ENCODE measurements around the gene RASL10B.

RASL10B gene

GRCh38 chr17:35765756-35766488, 34.5 kb downstream of the RASL10B start:
- no peak for DNase-seq (ENCODE audit: low spot score)

- no peak for DNase-seq (ENCODE audit: low spot score)
These were observed 35.0 kb downstream of the RASL10B start for GRCh38 chr17:35766489-35766877.

GRCh38 chr17:35766903-35767510, 35.6 kb downstream of the RASL10B start:
- no peak for DNase-seq (ENCODE audit: low spot score)

GRCh38 chr17:35768797-35769196, 37.4 kb downstream of the RASL10B start:
- DNase-seq (ENCODE audit: low spot score) = no peak

GRCh38 chr17:35769895-35770486, 38.6 kb downstream of the RASL10B start:
- no peak for DNase-seq (ENCODE audit: low spot score)

GRCh38 chr17:35773129-35773528, 41.7 kb downstream of the RASL10B start:
- DNase-seq (ENCODE audit: low spot score) = no peak

- DNase-seq (ENCODE audit: low spot score) = no peak
These were observed 42.4 kb downstream of the RASL10B start for GRCh38 chr17:35773679-35774425.

- no peak for DNase-seq (ENCODE audit: low spot score)
These were observed 43.1 kb downstream of the RASL10B start for GRCh38 chr17:35774499-35774898.

- no peak for DNase-seq (ENCODE audit: low spot score)
These were observed 43.6 kb downstream of the RASL10B start for GRCh38 chr17:35775039-35775438.

GRCh38 chr17:35775583-35775982, 44.1 kb downstream of the RASL10B start:
- DNase-seq (ENCODE audit: low spot score) = no peak

GRCh38 chr17:35778641-35779196, 47.3 kb downstream of the RASL10B start:
- DNase-seq (ENCODE audit: low spot score) = no peak

GRCh38 chr17:35780950-35781349, 49.5 kb downstream of the RASL10B start:
- DNase-seq (ENCODE audit: low spot score) = no peak

GRCh38 chr17:35784895-35785294, 53.5 kb downstream of the RASL10B start:
- no peak for DNase-seq (ENCODE audit: low spot score)

GRCh38 chr17:35786941-35787432, 55.5 kb downstream of the RASL10B start:
- DNase-seq (ENCODE audit: low spot score) = no peak

- no peak for DNase-seq (ENCODE audit: low spot score)
These were observed 57.3 kb downstream of the RASL10B start for GRCh38 chr17:35788477-35789368.

- no peak for DNase-seq (ENCODE audit: low spot score)
These were observed 59.4 kb downstream of the RASL10B start for GRCh38 chr17:35790841-35791240.

GRCh38 chr17:35791681-35792350, 60.4 kb downstream of the RASL10B start:
- DNase-seq (ENCODE audit: low spot score) = no peak

Data from hematopoietic multipotent progenitor cell treated with erythropoietin and hydrocortisone succinate and interleukin-3 and kit ligand, for 17 days (in vitro differentiated cells).